GM23338 (cell line): Measurements from ENCODE around the gene KDR. TPM values are rescaled to one million over a fixed set of nuclear protein-coding genes. Genes with fewer than 3 reads are reported as not detected.

Experiments
- ATAC-seq: fragments of 200-7000 bp; cut with Tn5 transposase; 3 replicates; pipeline ENCODE4 v1.9.1; 2020
- DNase-seq: peaks from one replicate; pipeline ENCODE4 v3.0.0-alpha.2; 2015; ENCODE audit warnings: low spot score
- H2AFZ ChIP-seq: fragments of 200-600 bp; sonication (generic); 2 replicates; pipeline ENCODE4 v1.8.0; 2016; ENCODE audit warnings: antibody characterized with exemption, mild to moderate bottlenecking, moderate library complexity
- H3F3A ChIP-seq: fragments of 200-600 bp; sonication (generic); replicated peaks from 2 replicates; pipeline ENCODE4 v1.8.0; 2017; ENCODE audit warnings: antibody characterized with exemption, mixed run types, low read depth
- H3K27ac ChIP-seq: fragments of 200-600 bp; sonication (generic); 2 replicates; pipeline ENCODE4 v1.6.1; 2016; ENCODE audit warnings: low read depth
- H3K27me3 ChIP-seq: fragments of 200-600 bp; sonication (generic); 2 replicates; pipeline ENCODE4 v1.8.0; 2016; ENCODE audit warnings: mild to moderate bottlenecking, mixed run types, moderate library complexity; ENCODE audit not compliant: insufficient read depth
- H3K36me3 ChIP-seq: fragments of 200-600 bp; sonication (generic); 2 replicates; pipeline ENCODE4 v1.8.0; 2016; ENCODE audit warnings: mild to moderate bottlenecking; ENCODE audit not compliant: insufficient read depth
- H3K4me1 ChIP-seq: fragments of 200-600 bp; sonication (generic); 2 replicates; pipeline ENCODE4 v1.8.0; 2016; ENCODE audit warnings: mild to moderate bottlenecking, moderate library complexity; ENCODE audit not compliant: insufficient read depth
- H3K4me2 ChIP-seq: fragments of 200-600 bp; sonication (generic); 2 replicates; pipeline ENCODE4 v1.7.1; 2017; ENCODE audit warnings: mixed run types
- H3K4me3 ChIP-seq: fragments of 200-600 bp; sonication (generic); 2 replicates; pipeline ENCODE4 v1.6.1; 2016; ENCODE audit warnings: mixed run types
- H3K79me2 ChIP-seq: fragments of 200-600 bp; sonication (generic); replicated peaks from 2 replicates; pipeline ENCODE4 v1.8.0; 2017; ENCODE audit warnings: mild to moderate bottlenecking; ENCODE audit not compliant: insufficient read depth
- H3K9me2 ChIP-seq: fragments of 200-600 bp; sonication (generic); 2 replicates; pipeline ENCODE4 v1.8.0; 2017; ENCODE audit not compliant: insufficient read depth
- H4K20me1 ChIP-seq: fragments of 200-600 bp; sonication (generic); replicated peaks from 2 replicates; pipeline ENCODE4 v1.8.0; 2017; ENCODE audit warnings: mild to moderate bottlenecking; ENCODE audit not compliant: insufficient read depth
- H3K27ac Mint-ChIP-seq: 2 replicates; pipeline ENCODE4 v1.8.0; 2020; ENCODE audit warnings: inconsistent platforms, mild to moderate bottlenecking, moderate library complexity, mixed read lengths
- H3K27me3 Mint-ChIP-seq: 3 replicates; pipeline ENCODE4 v1.8.0; 2022; ENCODE audit warnings: low read depth, mild to moderate bottlenecking, moderate library complexity, mixed read lengths, inconsistent platforms; ENCODE audit not compliant: insufficient read depth, poor library complexity
- H3K36me3 Mint-ChIP-seq: 3 replicates; pipeline ENCODE4 v1.8.0; 2021; ENCODE audit warnings: low read depth, mild to moderate bottlenecking, inconsistent platforms, moderate library complexity, mixed read lengths
- H3K4me1 Mint-ChIP-seq: 3 replicates; pipeline ENCODE4 v1.8.0; 2020; ENCODE audit warnings: mild to moderate bottlenecking, inconsistent platforms, mixed read lengths
- H3K4me3 Mint-ChIP-seq: 3 replicates; pipeline ENCODE4 v1.8.0; 2021; ENCODE audit warnings: moderate library complexity, mild to moderate bottlenecking, inconsistent platforms, mixed read lengths
- H3K9me3 Mint-ChIP-seq: 3 replicates; pipeline ENCODE4 v1.8.0; 2020; ENCODE audit warnings: moderate library complexity, mild to moderate bottlenecking, inconsistent platforms, mixed read lengths
- CREB1 ChIP-seq: fragments of 250-450 bp; sonication (Bioruptor Pico); IDR thresholded peaks from 2 replicates; pipeline ENCODE4 v1.5.0; 2020; ENCODE audit warnings: low read depth, mild to moderate bottlenecking, moderate library complexity
- EZH2 ChIP-seq: fragments of 200-600 bp; sonication (generic); IDR thresholded peaks from one replicate; pipeline ENCODE4 v1.8.0; 2017; ENCODE audit warnings: antibody characterized with exemption, mild to moderate bottlenecking, low read depth; ENCODE audit not compliant: unreplicated experiment
- EZH2phosphoT487 ChIP-seq: fragments of 200-600 bp; sonication (generic); IDR thresholded peaks from one replicate; pipeline ENCODE4 v1.8.1; 2018; ENCODE audit warnings: antibody characterized with exemption; ENCODE audit not compliant: unreplicated experiment
- JUNB ChIP-seq: IDR thresholded peaks from one replicate; pipeline ENCODE4 v1.6.1; 2016; ENCODE audit warnings: antibody characterized with exemption; ENCODE audit not compliant: unreplicated experiment
- NANOG ChIP-seq: IDR thresholded peaks from 2 replicates; pipeline ENCODE4 v1.6.1; 2016; ENCODE audit warnings: antibody characterized with exemption, borderline replicate concordance
- ZNF114 ChIP-seq: fragments of 250-450 bp; sonication (Bioruptor Pico); IDR thresholded peaks from 2 replicates; pipeline ENCODE4 v1.5.0; 2020; ENCODE audit warnings: mild to moderate bottlenecking, moderate library complexity
- ZNF331 ChIP-seq: fragments of 250-450 bp; sonication (Bioruptor Pico); IDR thresholded peaks from 2 replicates; pipeline ENCODE4 v1.5.0; 2020; ENCODE audit warnings: low read depth, mild to moderate bottlenecking, moderate library complexity
- polyA plus RNA-seq: library from polyadenylated mRNA; unstranded; fragments of >200 nt; fragmentation: Nextera tagmentation; extraction: Ambion mirVana; gene quantifications from 2 replicates; pipeline ENCODE4 v1.2.1, GENCODE V29; 2016
- total RNA-seq: library from RNA; depleted of rRNA; stranded (reverse); fragments of >200 nt; shearing (Covaris generic); gene quantifications from 2 replicates; pipeline ENCODE4 v1.2.3, GENCODE V29; 2014
- TF ChIP-seq, protein P1 (sequence below): fragments of 250-450 bp; sonication (Bioruptor Pico); IDR thresholded peaks from 2 replicates; pipeline ENCODE4 v1.5.0; 2020; ENCODE audit warnings: mild to moderate bottlenecking, moderate library complexity
- TF ChIP-seq, protein P2 (sequence below): IDR thresholded peaks from one replicate; pipeline ENCODE4 v1.6.1; 2018; ENCODE audit warnings: antibody characterized with exemption; ENCODE audit not compliant: unreplicated experiment
- TF ChIP-seq, protein P3 (sequence below), 2 experiments: fragments of 200-600 bp in 1 of 2; sonication (generic) in 1 of 2; conservative IDR thresholded peaks; 2 replicates each; pipeline versions ENCODE4 v1.5.1 to v1.6.1; 2016 to 2017; ENCODE audit warnings: antibody characterized with exemption in 2 of 2, low read depth in 2 of 2, mild to moderate bottlenecking in 2 of 2, moderate library complexity in 1 of 2
- TF ChIP-seq, protein P4 (sequence below): IDR thresholded peaks from 2 replicates; pipeline ENCODE4 v1.6.1; 2016; ENCODE audit warnings: antibody characterized with exemption

Gene KDR
- total and polyA plus RNA-seq, 2 experiments from 2014 or later: 27.9 to 109 TPM

DNA sequence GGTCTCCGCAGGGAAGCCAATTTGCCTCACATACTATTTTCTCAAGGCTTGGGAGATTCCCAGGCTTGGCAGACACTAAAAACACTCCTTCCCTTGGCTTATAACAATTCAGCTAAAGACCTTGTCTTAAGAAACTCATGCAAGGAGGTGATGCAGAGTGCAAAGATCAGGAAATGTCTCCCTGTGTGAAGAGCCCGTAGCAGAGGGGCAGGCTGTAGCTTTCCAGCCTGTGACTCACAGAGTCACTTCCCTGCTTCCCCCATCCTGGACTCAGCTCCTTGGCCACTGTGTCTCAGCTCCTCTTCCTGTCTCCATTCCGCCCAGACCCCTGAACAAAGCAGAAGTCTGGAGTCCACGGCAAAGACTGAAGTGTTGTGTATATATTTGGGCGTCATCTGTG, 56.1 kb downstream of the KDR start (continued):
- TF ChIP-seq, protein P1, sequence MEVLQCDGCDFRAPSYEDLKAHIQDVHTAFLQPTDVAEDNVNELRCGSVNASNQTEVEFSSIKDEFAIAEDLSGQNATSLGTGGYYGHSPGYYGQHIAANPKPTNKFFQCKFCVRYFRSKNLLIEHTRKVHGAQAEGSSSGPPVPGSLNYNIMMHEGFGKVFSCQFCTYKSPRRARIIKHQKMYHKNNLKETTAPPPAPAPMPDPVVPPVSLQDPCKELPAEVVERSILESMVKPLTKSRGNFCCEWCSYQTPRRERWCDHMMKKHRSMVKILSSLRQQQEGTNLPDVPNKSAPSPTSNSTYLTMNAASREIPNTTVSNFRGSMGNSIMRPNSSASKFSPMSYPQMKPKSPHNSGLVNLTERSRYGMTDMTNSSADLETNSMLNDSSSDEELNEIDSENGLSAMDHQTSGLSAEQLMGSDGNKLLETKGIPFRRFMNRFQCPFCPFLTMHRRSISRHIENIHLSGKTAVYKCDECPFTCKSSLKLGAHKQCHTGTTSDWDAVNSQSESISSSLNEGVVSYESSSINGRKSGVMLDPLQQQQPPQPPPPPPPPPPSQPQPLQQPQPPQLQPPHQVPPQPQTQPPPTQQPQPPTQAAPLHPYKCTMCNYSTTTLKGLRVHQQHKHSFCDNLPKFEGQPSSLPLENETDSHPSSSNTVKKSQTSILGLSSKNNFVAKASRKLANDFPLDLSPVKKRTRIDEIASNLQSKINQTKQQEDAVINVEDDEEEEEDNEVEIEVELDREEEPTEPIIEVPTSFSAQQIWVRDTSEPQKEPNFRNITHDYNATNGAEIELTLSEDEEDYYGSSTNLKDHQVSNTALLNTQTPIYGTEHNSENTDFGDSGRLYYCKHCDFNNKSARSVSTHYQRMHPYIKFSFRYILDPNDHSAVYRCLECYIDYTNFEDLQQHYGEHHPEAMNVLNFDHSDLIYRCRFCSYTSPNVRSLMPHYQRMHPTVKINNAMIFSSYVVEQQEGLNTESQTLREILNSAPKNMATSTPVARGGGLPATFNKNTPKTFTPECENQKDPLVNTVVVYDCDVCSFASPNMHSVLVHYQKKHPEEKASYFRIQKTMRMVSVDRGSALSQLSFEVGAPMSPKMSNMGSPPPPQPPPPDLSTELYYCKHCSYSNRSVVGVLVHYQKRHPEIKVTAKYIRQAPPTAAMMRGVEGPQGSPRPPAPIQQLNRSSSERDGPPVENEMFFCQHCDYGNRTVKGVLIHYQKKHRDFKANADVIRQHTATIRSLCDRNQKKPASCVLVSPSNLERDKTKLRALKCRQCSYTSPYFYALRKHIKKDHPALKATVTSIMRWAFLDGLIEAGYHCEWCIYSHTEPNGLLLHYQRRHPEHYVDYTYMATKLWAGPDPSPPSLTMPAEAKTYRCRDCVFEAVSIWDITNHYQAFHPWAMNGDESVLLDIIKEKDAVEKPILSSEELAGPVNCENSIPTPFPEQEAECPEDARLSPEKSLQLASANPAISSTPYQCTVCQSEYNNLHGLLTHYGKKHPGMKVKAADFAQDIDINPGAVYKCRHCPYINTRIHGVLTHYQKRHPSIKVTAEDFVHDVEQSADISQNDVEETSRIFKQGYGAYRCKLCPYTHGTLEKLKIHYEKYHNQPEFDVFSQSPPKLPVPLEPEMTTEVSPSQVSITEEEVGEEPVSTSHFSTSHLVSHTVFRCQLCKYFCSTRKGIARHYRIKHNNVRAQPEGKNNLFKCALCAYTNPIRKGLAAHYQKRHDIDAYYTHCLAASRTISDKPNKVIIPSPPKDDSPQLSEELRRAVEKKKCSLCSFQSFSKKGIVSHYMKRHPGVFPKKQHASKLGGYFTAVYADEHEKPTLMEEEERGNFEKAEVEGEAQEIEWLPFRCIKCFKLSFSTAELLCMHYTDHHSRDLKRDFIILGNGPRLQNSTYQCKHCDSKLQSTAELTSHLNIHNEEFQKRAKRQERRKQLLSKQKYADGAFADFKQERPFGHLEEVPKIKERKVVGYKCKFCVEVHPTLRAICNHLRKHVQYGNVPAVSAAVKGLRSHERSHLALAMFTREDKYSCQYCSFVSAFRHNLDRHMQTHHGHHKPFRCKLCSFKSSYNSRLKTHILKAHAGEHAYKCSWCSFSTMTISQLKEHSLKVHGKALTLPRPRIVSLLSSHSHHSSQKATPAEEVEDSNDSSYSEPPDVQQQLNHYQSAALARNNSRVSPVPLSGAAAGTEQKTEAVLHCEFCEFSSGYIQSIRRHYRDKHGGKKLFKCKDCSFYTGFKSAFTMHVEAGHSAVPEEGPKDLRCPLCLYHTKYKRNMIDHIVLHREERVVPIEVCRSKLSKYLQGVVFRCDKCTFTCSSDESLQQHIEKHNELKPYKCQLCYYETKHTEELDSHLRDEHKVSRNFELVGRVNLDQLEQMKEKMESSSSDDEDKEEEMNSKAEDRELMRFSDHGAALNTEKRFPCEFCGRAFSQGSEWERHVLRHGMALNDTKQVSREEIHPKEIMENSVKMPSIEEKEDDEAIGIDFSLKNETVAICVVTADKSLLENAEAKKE (CRISPR knock-in tag): no peak
- TF ChIP-seq ZNF114 (no peak), EZH2phosphoT487 (no peak)

DNA sequence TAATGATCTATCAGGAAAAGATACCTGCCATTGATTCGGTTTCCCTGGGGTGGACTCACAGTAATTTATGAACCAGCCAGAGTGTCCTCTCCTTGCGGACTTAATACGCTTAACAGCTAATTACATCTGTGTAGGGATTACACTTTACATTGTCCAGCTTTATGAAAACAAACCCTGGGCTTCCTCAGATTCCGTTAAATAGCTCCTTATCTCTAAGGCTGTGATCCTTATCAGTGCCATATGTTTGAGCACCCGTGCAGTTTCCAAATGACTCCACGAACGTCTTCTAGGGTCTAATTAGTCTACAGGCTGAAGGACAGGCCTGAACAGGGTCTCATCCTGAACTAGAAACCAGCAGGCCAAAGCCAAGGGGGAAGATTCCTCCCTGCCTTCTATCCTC, 56.9 kb downstream of the KDR start:
- Histone ChIP-seq H3K4me1 (no peaks in the 10 kb centered on the region), H3K4me2 (no peak overlapping the region), H3K4me3 (no peak overlapping the region), H2AFZ (peak overlapping the region; percentile 77; the same call in 1 of the 2 replicates), H3K9me2 (no peaks in the 10 kb centered on the region), H3K36me3 (no peaks in the 10 kb centered on the region), H3F3A (no peaks in the 10 kb centered on the region), H3K27me3 (no peaks in the 10 kb centered on the region), H3K79me2 (no peaks in the 10 kb centered on the region), H3K27ac (no peak overlapping the region), H4K20me1 (no peaks in the 10 kb centered on the region)
- H3K36me3 Mint-ChIP-seq: no peaks in the 10 kb centered on the region
- no peak for ATAC-seq
- H3K4me1 Mint-ChIP-seq: no peaks in the 10 kb centered on the region
- no peak overlapping the region for H3K27ac Mint-ChIP-seq
- no peaks in the 10 kb centered on the region for H3K27me3 Mint-ChIP-seq
- H3K9me3 Mint-ChIP-seq: no peaks in the 10 kb centered on the region
- H3K4me3 Mint-ChIP-seq: no peak overlapping the region
- DNase-seq: no peak
- TF ChIP-seq CREB1 (CRISPR knock-in tag) (no peak), EZH2 (no peak), JUNB (no peak), NANOG (no peak), ZNF331 (no peak), ZNF114 (no peak)
- TF ChIP-seq, protein P2, sequence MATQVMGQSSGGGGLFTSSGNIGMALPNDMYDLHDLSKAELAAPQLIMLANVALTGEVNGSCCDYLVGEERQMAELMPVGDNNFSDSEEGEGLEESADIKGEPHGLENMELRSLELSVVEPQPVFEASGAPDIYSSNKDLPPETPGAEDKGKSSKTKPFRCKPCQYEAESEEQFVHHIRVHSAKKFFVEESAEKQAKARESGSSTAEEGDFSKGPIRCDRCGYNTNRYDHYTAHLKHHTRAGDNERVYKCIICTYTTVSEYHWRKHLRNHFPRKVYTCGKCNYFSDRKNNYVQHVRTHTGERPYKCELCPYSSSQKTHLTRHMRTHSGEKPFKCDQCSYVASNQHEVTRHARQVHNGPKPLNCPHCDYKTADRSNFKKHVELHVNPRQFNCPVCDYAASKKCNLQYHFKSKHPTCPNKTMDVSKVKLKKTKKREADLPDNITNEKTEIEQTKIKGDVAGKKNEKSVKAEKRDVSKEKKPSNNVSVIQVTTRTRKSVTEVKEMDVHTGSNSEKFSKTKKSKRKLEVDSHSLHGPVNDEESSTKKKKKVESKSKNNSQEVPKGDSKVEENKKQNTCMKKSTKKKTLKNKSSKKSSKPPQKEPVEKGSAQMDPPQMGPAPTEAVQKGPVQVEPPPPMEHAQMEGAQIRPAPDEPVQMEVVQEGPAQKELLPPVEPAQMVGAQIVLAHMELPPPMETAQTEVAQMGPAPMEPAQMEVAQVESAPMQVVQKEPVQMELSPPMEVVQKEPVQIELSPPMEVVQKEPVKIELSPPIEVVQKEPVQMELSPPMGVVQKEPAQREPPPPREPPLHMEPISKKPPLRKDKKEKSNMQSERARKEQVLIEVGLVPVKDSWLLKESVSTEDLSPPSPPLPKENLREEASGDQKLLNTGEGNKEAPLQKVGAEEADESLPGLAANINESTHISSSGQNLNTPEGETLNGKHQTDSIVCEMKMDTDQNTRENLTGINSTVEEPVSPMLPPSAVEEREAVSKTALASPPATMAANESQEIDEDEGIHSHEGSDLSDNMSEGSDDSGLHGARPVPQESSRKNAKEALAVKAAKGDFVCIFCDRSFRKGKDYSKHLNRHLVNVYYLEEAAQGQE: no peak
- TF ChIP-seq, protein P3, sequence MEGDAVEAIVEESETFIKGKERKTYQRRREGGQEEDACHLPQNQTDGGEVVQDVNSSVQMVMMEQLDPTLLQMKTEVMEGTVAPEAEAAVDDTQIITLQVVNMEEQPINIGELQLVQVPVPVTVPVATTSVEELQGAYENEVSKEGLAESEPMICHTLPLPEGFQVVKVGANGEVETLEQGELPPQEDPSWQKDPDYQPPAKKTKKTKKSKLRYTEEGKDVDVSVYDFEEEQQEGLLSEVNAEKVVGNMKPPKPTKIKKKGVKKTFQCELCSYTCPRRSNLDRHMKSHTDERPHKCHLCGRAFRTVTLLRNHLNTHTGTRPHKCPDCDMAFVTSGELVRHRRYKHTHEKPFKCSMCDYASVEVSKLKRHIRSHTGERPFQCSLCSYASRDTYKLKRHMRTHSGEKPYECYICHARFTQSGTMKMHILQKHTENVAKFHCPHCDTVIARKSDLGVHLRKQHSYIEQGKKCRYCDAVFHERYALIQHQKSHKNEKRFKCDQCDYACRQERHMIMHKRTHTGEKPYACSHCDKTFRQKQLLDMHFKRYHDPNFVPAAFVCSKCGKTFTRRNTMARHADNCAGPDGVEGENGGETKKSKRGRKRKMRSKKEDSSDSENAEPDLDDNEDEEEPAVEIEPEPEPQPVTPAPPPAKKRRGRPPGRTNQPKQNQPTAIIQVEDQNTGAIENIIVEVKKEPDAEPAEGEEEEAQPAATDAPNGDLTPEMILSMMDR (conservative IDR thresholded peaks at IDR 0.05; ENCODE audit: low read depth in 2 of 2): no peak
- TF ChIP-seq, protein P4, sequence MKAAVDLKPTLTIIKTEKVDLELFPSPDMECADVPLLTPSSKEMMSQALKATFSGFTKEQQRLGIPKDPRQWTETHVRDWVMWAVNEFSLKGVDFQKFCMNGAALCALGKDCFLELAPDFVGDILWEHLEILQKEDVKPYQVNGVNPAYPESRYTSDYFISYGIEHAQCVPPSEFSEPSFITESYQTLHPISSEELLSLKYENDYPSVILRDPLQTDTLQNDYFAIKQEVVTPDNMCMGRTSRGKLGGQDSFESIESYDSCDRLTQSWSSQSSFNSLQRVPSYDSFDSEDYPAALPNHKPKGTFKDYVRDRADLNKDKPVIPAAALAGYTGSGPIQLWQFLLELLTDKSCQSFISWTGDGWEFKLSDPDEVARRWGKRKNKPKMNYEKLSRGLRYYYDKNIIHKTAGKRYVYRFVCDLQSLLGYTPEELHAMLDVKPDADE: no peak
